WTC11 (cell line): Measurements from ENCODE around the gene CARMIL3. TPM values are rescaled to one million over a fixed set of nuclear protein-coding genes. Genes with fewer than 3 reads are reported as not detected.
A peak's percentile ranks its signal among the peaks of the same experiment; 100 is the strongest.
"Not testable (repeated sequence)": the region's sequence is repeated elsewhere in the genome, so short reads cannot be mapped to it uniquely, and the experiment has no call there.

Experiments
- ATAC-seq: fragments of 200-7000 bp; cut with Tn5 transposase; 2 replicates; pipeline ENCODE4 v1.10.0; 2021; ENCODE audit warnings: mild to moderate bottlenecking, moderate library complexity
- CTCF ChIA-PET: fragments of 300-600 bp; sonication (Branson Sonifier 250); formaldehyde crosslinking; loops from one replicate; lab custom pipeline; 2021; ENCODE audit warnings: antibody characterized with exemption; lab: Charles Lee
- POLR2A ChIA-PET: fragments of 350-600 bp; sonication (Branson Sonifier 250); formaldehyde crosslinking; loops from one replicate; lab custom pipeline; 2021; ENCODE audit warnings: antibody characterized with exemption; lab: Charles Lee
- DNase-seq: peaks from one replicate; pipeline ENCODE4 v3.0.0; 2021; ENCODE audit warnings: low spot score
- H3K27ac Mint-ChIP-seq: 2 replicates; pipeline ENCODE4 v1.8.0; 2021; ENCODE audit warnings: mixed read lengths
- H3K27me3 Mint-ChIP-seq: 2 replicates; pipeline ENCODE4 v1.8.0; 2021; ENCODE audit warnings: low read depth, mild to moderate bottlenecking, moderate library complexity, mixed read lengths
- H3K36me3 Mint-ChIP-seq: 2 replicates; pipeline ENCODE4 v1.8.0; 2021; ENCODE audit warnings: mixed read lengths
- H3K4me1 Mint-ChIP-seq: 2 replicates; pipeline ENCODE4 v1.8.0; 2022; ENCODE audit warnings: mixed read lengths
- H3K4me3 Mint-ChIP-seq: 2 replicates; pipeline ENCODE4 v1.8.0; 2021; ENCODE audit warnings: mild to moderate bottlenecking, moderate library complexity, mixed read lengths
- H3K9me3 Mint-ChIP-seq: 2 replicates; pipeline ENCODE4 v1.8.0; 2021; ENCODE audit warnings: mixed read lengths
- AR ChIP-seq: fragments of 250-450 bp; sonication (Bioruptor Pico); IDR thresholded peaks from 2 replicates; pipeline ENCODE4 v1.9.0; 2021; ENCODE audit warnings: mild to moderate bottlenecking
- ATF6 ChIP-seq: sonication (generic); formaldehyde crosslinking; IDR thresholded peaks from 2 replicates; pipeline ENCODE4 v1.8.1; 2023; ENCODE audit warnings: mild to moderate bottlenecking, missing genetic modification reagents
- CBFB ChIP-seq: sonication (generic); formaldehyde crosslinking; IDR thresholded peaks from 2 replicates; pipeline ENCODE4 v1.8.1; 2022; ENCODE audit warnings: mild to moderate bottlenecking, low read depth, missing genetic modification reagents
- E2F4 ChIP-seq: sonication (generic); formaldehyde crosslinking; IDR thresholded peaks from 2 replicates; pipeline ENCODE4 v1.8.1; 2022; ENCODE audit warnings: low read depth, mild to moderate bottlenecking, moderate library complexity, missing genetic modification reagents, borderline replicate concordance
- E2F5 ChIP-seq: sonication (generic); formaldehyde crosslinking; IDR thresholded peaks from 2 replicates; pipeline ENCODE4 v1.8.1; 2022; ENCODE audit warnings: mild to moderate bottlenecking, moderate library complexity, missing genetic modification reagents
- ERG ChIP-seq: fragments of 250-450 bp; sonication (Bioruptor Pico); IDR thresholded peaks from 2 replicates; pipeline ENCODE4 v1.8.0; 2021; ENCODE audit warnings: mild to moderate bottlenecking
- GRHL2 ChIP-seq: fragments of 250-450 bp; sonication (Bioruptor Pico); IDR thresholded peaks from 2 replicates; pipeline ENCODE4 v1.8.0; 2022; ENCODE audit warnings: mild to moderate bottlenecking, moderate library complexity; ENCODE audit not compliant: insufficient replicate concordance, severe bottlenecking
- MYBL2 ChIP-seq: sonication (generic); formaldehyde crosslinking; IDR thresholded peaks from 2 replicates; pipeline ENCODE4 v1.8.1; 2023; ENCODE audit warnings: mild to moderate bottlenecking, moderate library complexity, missing genetic modification reagents
- SMAD3 ChIP-seq: sonication (generic); formaldehyde crosslinking; IDR thresholded peaks from 2 replicates; pipeline ENCODE4 v1.8.0; 2022; ENCODE audit warnings: missing genetic modification reagents, mild to moderate bottlenecking, borderline replicate concordance
- ZNF121 ChIP-seq: sonication (generic); formaldehyde crosslinking; IDR thresholded peaks from 2 replicates; pipeline ENCODE4 v1.8.0; 2023; ENCODE audit warnings: missing genetic modification reagents
- ZNF423 ChIP-seq: fragments of 250-450 bp; sonication (Bioruptor Pico); IDR thresholded peaks from 2 replicates; pipeline ENCODE4 v2.1.2; 2022; ENCODE audit warnings: mild to moderate bottlenecking, moderate library complexity
- ZNF671 ChIP-seq: fragments of 250-450 bp; sonication (Bioruptor Pico); IDR thresholded peaks from 2 replicates; pipeline ENCODE4 v1.8.0; 2021; ENCODE audit warnings: mild to moderate bottlenecking
- total RNA-seq: library from RNA; stranded (reverse); gene quantifications from 3 replicates; pipeline ENCODE4 v1.2.3, GENCODE V29; 2021
- TF ChIP-seq, protein P1 (sequence below): fragments of 250-450 bp; sonication (Bioruptor Pico); conservative IDR thresholded peaks from 2 replicates; pipeline ENCODE4 v1.9.0; 2021; ENCODE audit warnings: mild to moderate bottlenecking
- TF ChIP-seq, protein P2 (sequence below): sonication (generic); formaldehyde crosslinking; IDR thresholded peaks from 2 replicates; pipeline ENCODE4 v1.8.0; 2022; ENCODE audit warnings: mild to moderate bottlenecking, missing genetic modification reagents
- TF ChIP-seq, protein P3 (sequence below): fragments of 200-600 bp; IDR thresholded peaks from 2 replicates; pipeline ENCODE4 v1.8.0; 2022; ENCODE audit warnings: antibody characterized with exemption
- TF ChIP-seq, protein P4 (sequence below): sonication (generic); formaldehyde crosslinking; IDR thresholded peaks from 2 replicates; pipeline ENCODE4 v1.8.0; 2022; ENCODE audit warnings: mild to moderate bottlenecking, missing genetic modification reagents

The CARMIL3 gene
- total RNA-seq, 1 experiment from 2014 or later: 13.0 TPM

DNA sequence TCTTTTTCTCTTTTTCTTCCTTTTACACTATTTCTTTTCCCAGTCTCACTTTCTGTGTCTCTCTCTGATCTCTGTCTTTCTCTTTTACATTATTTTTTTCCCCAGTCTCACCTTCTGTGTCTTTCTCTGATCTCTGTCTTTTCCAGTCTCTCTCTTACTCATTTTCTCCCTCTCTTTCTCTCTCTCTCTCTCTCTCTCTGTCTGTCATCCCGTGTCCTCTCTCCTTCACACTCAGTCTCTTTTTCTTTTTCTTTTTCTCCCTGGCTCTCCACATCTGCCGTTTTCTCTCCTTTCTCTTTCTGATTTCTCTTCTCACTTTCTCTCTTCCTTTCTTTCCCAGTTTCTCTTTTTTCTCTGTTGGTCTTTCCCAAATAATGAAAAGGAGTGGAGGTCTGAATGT, 40.8 kb upstream of the CARMIL3 start (continued):
- TF ChIP-seq, protein P1, sequence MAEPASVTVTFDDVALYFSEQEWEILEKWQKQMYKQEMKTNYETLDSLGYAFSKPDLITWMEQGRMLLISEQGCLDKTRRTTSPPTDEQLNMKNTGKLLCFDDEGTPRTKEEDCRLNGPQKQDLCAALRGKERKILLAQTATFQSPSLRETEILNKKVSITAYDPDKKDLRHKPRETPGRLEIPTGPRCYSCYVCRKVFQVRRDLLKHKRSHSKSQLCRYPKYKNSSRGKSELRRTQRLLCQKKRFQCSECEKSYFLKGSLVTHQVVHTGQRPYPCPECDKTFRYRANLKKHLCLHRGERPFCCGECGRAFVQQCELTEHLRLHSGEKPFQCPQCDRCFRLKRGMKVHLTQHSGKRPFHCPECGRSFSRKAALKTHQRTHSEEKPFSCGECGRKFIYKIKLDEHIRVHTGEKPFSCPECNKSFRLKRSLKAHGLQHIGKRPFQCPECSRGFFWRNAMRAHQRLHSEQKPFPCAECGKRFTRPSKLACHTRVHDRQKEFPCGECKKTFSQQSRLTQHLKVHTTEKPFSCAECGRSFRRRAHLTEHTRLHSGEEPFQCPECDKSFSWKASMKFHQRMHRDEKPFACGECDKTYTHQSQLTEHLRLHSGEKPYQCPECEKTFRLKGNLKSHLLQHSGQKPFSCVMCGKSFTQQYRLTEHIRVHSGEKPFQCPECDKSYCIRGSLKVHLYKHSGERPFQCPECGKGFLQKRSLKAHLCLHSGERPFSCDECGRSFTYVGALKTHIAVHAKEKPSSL (CRISPR knock-in tag): no peak
- no peak for TF ChIP-seq AR (CRISPR knock-in tag)
- TF ChIP-seq, protein P2, sequence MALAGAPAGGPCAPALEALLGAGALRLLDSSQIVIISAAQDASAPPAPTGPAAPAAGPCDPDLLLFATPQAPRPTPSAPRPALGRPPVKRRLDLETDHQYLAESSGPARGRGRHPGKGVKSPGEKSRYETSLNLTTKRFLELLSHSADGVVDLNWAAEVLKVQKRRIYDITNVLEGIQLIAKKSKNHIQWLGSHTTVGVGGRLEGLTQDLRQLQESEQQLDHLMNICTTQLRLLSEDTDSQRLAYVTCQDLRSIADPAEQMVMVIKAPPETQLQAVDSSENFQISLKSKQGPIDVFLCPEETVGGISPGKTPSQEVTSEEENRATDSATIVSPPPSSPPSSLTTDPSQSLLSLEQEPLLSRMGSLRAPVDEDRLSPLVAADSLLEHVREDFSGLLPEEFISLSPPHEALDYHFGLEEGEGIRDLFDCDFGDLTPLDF (CRISPR knock-in tag): no peak
- TF ChIP-seq SMAD3 (CRISPR knock-in tag): no peak
- no peak for TF ChIP-seq MYBL2 (CRISPR knock-in tag)
- no peak for TF ChIP-seq ZNF671 (CRISPR knock-in tag)
- TF ChIP-seq E2F5 (CRISPR knock-in tag): no peak
- no peak for TF ChIP-seq ATF6 (CRISPR knock-in tag)
- TF ChIP-seq GRHL2 (CRISPR knock-in tag): no peak
- TF ChIP-seq, all 79 proteins: peak for 0

- Mint-ChIP-seq H3K27me3 (peaks cover 37% of the 10 kb centered on the region), H3K9me3 (peaks cover 16% of the 10 kb centered on the region)
- CTCF ChIA-PET: interaction anchor here (0.6 kb wide), 1 partner anchor 321 kb away, joined by 3 read pairs; no protein-coding TSS in a partner anchor
- TF ChIP-seq ZNF423: peak; percentile 82
- DNase-seq, H3K4me3 Mint-ChIP-seq, ATAC-seq, POLR2A ChIA-PET, H3K36me3 Mint-ChIP-seq, H3K27ac Mint-ChIP-seq, H3K4me1 Mint-ChIP-seq: not testable (repeated sequence)
These were observed 39.0 kb upstream of the CARMIL3 start for GRCh38 chr14:24012726-24013273.

- Mint-ChIP-seq H3K4me3 (no peak overlapping the region), H3K27ac (no peak overlapping the region), H3K4me1 (peaks cover 5% of the 10 kb centered on the region; the same call in 1 of the 2 replicates), H3K36me3 (no peaks in the 10 kb centered on the region), H3K9me3 (peaks cover 23% of the 10 kb centered on the region), H3K27me3 (peaks cover 35% of the 10 kb centered on the region)
- POLR2A ChIA-PET: no interaction called here
- DNase-seq: peak; percentile 28
- ATAC-seq: peak; percentile 98
- CTCF ChIA-PET: interaction anchor here (0.7 to 1.5 kb wide), 4 partner anchors 22 to 95 kb away, joined by 3 to 5 read pairs (median 3); no protein-coding TSS in a partner anchor
- TF ChIP-seq ZNF121: peak; percentile 99
- TF ChIP-seq, protein P3, sequence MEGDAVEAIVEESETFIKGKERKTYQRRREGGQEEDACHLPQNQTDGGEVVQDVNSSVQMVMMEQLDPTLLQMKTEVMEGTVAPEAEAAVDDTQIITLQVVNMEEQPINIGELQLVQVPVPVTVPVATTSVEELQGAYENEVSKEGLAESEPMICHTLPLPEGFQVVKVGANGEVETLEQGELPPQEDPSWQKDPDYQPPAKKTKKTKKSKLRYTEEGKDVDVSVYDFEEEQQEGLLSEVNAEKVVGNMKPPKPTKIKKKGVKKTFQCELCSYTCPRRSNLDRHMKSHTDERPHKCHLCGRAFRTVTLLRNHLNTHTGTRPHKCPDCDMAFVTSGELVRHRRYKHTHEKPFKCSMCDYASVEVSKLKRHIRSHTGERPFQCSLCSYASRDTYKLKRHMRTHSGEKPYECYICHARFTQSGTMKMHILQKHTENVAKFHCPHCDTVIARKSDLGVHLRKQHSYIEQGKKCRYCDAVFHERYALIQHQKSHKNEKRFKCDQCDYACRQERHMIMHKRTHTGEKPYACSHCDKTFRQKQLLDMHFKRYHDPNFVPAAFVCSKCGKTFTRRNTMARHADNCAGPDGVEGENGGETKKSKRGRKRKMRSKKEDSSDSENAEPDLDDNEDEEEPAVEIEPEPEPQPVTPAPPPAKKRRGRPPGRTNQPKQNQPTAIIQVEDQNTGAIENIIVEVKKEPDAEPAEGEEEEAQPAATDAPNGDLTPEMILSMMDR: peak; percentile 75
- TF ChIP-seq, protein P4, sequence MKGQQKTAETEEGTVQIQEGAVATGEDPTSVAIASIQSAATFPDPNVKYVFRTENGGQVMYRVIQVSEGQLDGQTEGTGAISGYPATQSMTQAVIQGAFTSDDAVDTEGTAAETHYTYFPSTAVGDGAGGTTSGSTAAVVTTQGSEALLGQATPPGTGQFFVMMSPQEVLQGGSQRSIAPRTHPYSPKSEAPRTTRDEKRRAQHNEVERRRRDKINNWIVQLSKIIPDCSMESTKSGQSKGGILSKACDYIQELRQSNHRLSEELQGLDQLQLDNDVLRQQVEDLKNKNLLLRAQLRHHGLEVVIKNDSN: no peak
- no peak for TF ChIP-seq E2F4 (CRISPR knock-in tag)
- TF ChIP-seq CBFB (CRISPR knock-in tag): no peak
- no peak for TF ChIP-seq ERG (CRISPR knock-in tag)
These were observed 37.9 kb upstream of the CARMIL3 start for GRCh38 chr14:24013654-24014514.
